PC-3 (cell line): ENCODE results near the gene TMEM117.

Source experiments
- EZH2 ChIP-seq: fragments of 300-600 bp; sonication (generic); IDR thresholded peaks from one replicate; pipeline ENCODE4 v1.6.1; 2017; ENCODE audit warnings: antibody characterized with exemption, mild to moderate bottlenecking, low read length; ENCODE audit not compliant: unreplicated experiment
- EZH2phosphoT487 ChIP-seq: fragments of 300-600 bp; sonication (generic); IDR thresholded peaks from 2 replicates; pipeline ENCODE4 v1.6.1; 2018; ENCODE audit warnings: mild to moderate bottlenecking, antibody characterized with exemption, low read length, borderline replicate concordance
- TF ChIP-seq, protein P1 (sequence below): fragments of 300-600 bp; sonication (generic); conservative IDR thresholded peaks from 2 replicates; pipeline ENCODE4 v1.5.1; 2017; ENCODE audit warnings: antibody characterized with exemption, low read depth, mild to moderate bottlenecking, low read length

DNA sequence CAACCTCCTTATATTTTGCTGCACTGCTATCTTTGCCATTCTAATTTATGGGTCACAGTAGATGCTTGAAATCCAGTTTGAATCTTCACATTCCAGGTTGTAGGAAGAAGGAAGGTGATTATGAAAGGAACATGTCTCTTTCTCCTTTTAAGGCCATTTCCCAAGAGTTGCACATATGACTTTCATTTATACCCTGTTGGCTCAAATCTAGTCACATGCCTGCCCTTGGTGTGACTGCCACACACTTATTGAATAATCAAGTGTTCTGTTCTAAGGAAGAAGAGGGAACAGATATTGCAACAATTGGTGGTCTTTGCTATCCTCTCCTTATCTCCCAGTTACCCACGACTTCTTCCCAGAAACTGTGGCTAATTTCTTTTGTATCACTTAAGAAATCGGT, 404.3 kb downstream of the TMEM117 start:
- TF ChIP-seq, protein P1, sequence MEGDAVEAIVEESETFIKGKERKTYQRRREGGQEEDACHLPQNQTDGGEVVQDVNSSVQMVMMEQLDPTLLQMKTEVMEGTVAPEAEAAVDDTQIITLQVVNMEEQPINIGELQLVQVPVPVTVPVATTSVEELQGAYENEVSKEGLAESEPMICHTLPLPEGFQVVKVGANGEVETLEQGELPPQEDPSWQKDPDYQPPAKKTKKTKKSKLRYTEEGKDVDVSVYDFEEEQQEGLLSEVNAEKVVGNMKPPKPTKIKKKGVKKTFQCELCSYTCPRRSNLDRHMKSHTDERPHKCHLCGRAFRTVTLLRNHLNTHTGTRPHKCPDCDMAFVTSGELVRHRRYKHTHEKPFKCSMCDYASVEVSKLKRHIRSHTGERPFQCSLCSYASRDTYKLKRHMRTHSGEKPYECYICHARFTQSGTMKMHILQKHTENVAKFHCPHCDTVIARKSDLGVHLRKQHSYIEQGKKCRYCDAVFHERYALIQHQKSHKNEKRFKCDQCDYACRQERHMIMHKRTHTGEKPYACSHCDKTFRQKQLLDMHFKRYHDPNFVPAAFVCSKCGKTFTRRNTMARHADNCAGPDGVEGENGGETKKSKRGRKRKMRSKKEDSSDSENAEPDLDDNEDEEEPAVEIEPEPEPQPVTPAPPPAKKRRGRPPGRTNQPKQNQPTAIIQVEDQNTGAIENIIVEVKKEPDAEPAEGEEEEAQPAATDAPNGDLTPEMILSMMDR = no peak
- no peak for TF ChIP-seq EZH2
- no peak for TF ChIP-seq EZH2phosphoT487
